Kidney (tissue), 14 donors: ENCODE data around the gene HS3ST3B1. TPM values are rescaled to one million over a fixed set of nuclear protein-coding genes. Genes with fewer than 3 reads are reported as not detected.

Experiments
- DNase-seq, 5 donors: peaks; one replicate each; pipeline ENCODE4 v3.0.0-alpha.2; 2013 to 2020
- FAIRE-seq: peaks from 2 replicates; lab custom pipeline; 2012; peaks lifted over from hg19 to GRCh38; lab: Jason Lieb, UNC
- H3K27ac ChIP-seq, 2 donors: one replicate each; pipeline ENCODE4 v1.7.0; 2013; ENCODE audit warnings: low read depth in 2 of 2, low read length in 2 of 2, inconsistent platforms in 1 of 2
- H3K27me3 ChIP-seq: one replicate; pipeline ENCODE4 v1.7.1; 2013; ENCODE audit warnings: low read length, inconsistent platforms; ENCODE audit not compliant: control insufficient read depth, insufficient read depth
- H3K36me3 ChIP-seq, 3 donors: one replicate each; pipeline versions ENCODE4 v1.7.0 to v1.7.1; 2013; ENCODE audit warnings: low read length in 3 of 3, control low read depth in 1 of 3, inconsistent platforms in 1 of 3; ENCODE audit not compliant: insufficient read depth in 3 of 3, control insufficient read depth in 2 of 3
- H3K4me1 ChIP-seq, 3 donors: one replicate each; pipeline versions ENCODE4 v1.7.0 to v1.7.1; 2013; ENCODE audit warnings: low read length in 3 of 3, inconsistent platforms in 1 of 3, low read depth in 1 of 3; ENCODE audit not compliant: control insufficient read depth in 2 of 3, insufficient read depth in 2 of 3
- H3K4me3 ChIP-seq, 3 donors: one replicate each; pipeline versions ENCODE4 v1.7.0 to v1.8.1; 2013; ENCODE audit warnings: low read length in 3 of 3, control low read depth in 1 of 3, inconsistent platforms in 1 of 3
- H3K9ac ChIP-seq, 3 donors: one replicate each; pipeline versions ENCODE4 v1.7.0 to v1.7.1; 2013; ENCODE audit warnings: low read length in 3 of 3, control low read depth in 1 of 3, inconsistent platforms in 1 of 3
- H3K9me3 ChIP-seq, 3 donors: one replicate each; pipeline versions ENCODE4 v1.7.0 to v1.7.1; 2013; ENCODE audit warnings: low read length in 3 of 3, control low read depth in 1 of 3, inconsistent platforms in 1 of 3; ENCODE audit not compliant: control insufficient read depth in 2 of 3, insufficient read depth in 1 of 3
- CTCF ChIP-seq: IDR thresholded peaks from 3 replicates; pipeline ENCODE4 v1.5.1; 2012; ENCODE audit warnings: mild to moderate bottlenecking, moderate library complexity, borderline replicate concordance; ENCODE audit not compliant: insufficient read depth; ENCODE audit errors: extremely low read depth
- intact Hi-C: fragments of 100-400 bp; cut with DNase I; formaldehyde crosslinking; loops from one replicate; pipeline ENCODE4 v1.11.1; 2022
- polyA plus RNA-seq: library from polyadenylated mRNA; stranded (reverse); fragments of 350-450 nt; fragmentation: Illumina TruSeq; extraction: RNeasy Lipid Tissue Mini Kit (QIAGEN cat#74804); gene quantifications from one replicate; pipeline ENCODE4 v1.2.3, GENCODE V29; 2014; ENCODE audit warnings: low read depth, low replicate concordance; ENCODE audit not compliant: insufficient read depth
- total RNA-seq: library from RNA; stranded (reverse); fragmentation: NEBNext Ultra II Directional; extraction: Animal tissue kit (Norgen Biotek cat#: 25700); gene quantifications from one replicate; pipeline ENCODE4 v1.2.1, GENCODE V29; 2021
- donor health status: control.
- donor health status: control.
- donor health status: control.
- donor health status: control.
- donor health status: control.
- donor health status: DM: yes; HTN: yes; CAD: no.
- donor health status: Normal renal cell carcinoma (clear cell type).

The HS3ST3B1 gene
- total and polyA plus RNA-seq, 2 donors from 2014 or later = 4.8 to 5.3 TPM

- Histone ChIP-seq H3K27me3 (no peaks in the 10 kb centered on the region), H3K4me3 (no peak overlapping the region), H3K9me3 (peaks cover 0 to 5% (median 0%) of the 10 kb centered on the region in 3 donors), H3K36me3 (no peaks in the 10 kb centered on the region), H3K9ac (no peak overlapping the region), H3K27ac (no peak overlapping the region), H3K4me1 (no peaks in the 10 kb centered on the region)
- no peak for DNase-seq
- no peak for FAIRE-seq
- no peak for TF ChIP-seq CTCF
- intact Hi-C loops = no loop called here
Observed at GRCh38 chr17:14398766-14399165, 97.9 kb downstream of the HS3ST3B1 start.

Other genes starting within 250 kb of the HS3ST3B1 start
- gene COX10, start 231.6 kb upstream of the HS3ST3B1 start, total RNA-seq = 18.0 TPM
- 14.2 TPM for gene COX10, start 231.6 kb upstream of the HS3ST3B1 start, polyA plus RNA-seq
- not detected for gene CDRT15, start 64.2 kb upstream of the HS3ST3B1 start, total RNA-seq
- not detected for gene CDRT15, start 64.2 kb upstream of the HS3ST3B1 start, polyA plus RNA-seq